ENCODE measurements around the gene TMEM239.

DNA sequence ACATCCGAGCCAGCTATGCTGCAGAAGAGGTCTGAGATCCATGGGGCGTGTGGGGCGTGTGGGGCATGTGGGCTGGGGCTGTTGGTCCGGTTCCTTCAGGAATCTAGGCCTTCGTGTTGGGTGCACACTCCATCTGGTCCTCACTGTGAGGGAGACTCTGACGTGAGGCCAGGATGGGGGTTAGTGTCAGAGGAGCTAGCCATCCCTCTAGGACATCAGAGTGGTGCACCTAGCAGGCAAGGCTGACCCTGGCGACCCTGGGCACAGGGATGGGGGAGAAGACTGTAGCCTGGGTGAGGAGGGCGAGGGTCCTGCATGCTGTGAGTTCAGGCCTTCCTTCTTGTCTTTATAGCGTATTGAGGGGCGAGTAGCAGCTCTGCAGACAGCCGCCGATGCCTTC lies 48.5 kb downstream of the TMEM239 start:
- TF ChIP-seq CTCF (IDR thresholded peaks at IDR 0.05; ENCODE audit: control extremely low read depth in 1 of 3, insufficient read depth in 1 of 3, low read depth in 1 of 3, low read length in 3 of 3) (no peak), POLR2AphosphoS5 (IDR thresholded peaks at IDR 0.05; ENCODE audit: low read depth, low read length) (no peak), EZH2 (IDR thresholded peaks at IDR 0.05; ENCODE audit: low read depth, low read length, severe bottlenecking) (no peak), TAF1 (IDR thresholded peaks at IDR 0.05; ENCODE audit: low read depth, low read length) (no peak), YY1 (IDR thresholded peaks at IDR 0.05; ENCODE audit: low read depth, low read length) (no peak), EP300 (IDR thresholded peaks at IDR 0.05; ENCODE audit: borderline replicate concordance in 1 of 2, low read depth in 2 of 2, low read length in 2 of 2) (no peak), POLR2A (IDR thresholded peaks at IDR 0.05; ENCODE audit: control extremely low read depth in 1 of 2, low read depth in 2 of 2, low read length in 2 of 2) (no peak), GTF2F1 (IDR thresholded peaks at IDR 0.05; ENCODE audit: borderline replicate concordance, low read depth, low read length) (no peak), SP2 (IDR thresholded peaks at IDR 0.05; ENCODE audit: low read length) (no peak), JUN (IDR thresholded peaks at IDR 0.05; ENCODE audit: low read depth, low read length) (no peak)

Data from H1 (cell line).